ENCODE data around the gene MAS1L.

GRCh38 chr6:29528300-29528931 is 40.7 kb upstream of the MAS1L start:
- no peak for TF ChIP-seq FOXP2 (optimal IDR thresholded peaks at IDR 0.05; ENCODE audit: borderline replicate concordance, extremely low read depth, extremely low read length, insufficient read depth)
- TF ChIP-seq POLR2AphosphoS5 (IDR thresholded peaks at IDR 0.05; ENCODE audit: low read depth, low read length), result no peak

Data from PFSK-1 (cell line).